Measurements from ENCODE around the gene OGFOD1. TPM values are rescaled to one million over a fixed set of nuclear protein-coding genes. Genes with fewer than 3 reads are reported as not detected.

The OGFOD1 gene
- total and polyA plus RNA-seq, 2 of the 13 experiments (the other 11 are each of a cell fraction or from before 2014, with no cell fraction given), result 35.2 to 81.3 TPM

- TF ChIP-seq ZHX2 (IDR thresholded peaks at IDR 0.05; ENCODE audit: low read depth) (no peak), ZHX2 (CRISPR knock-in tag; IDR thresholded peaks at IDR 0.05; ENCODE audit: borderline replicate concordance) (no peak), MYPOP (CRISPR knock-in tag; IDR thresholded peaks at IDR 0.05) (no peak), E2F1 (CRISPR knock-in tag; IDR thresholded peaks at IDR 0.05) (no peak), ZSCAN31 (CRISPR knock-in tag; IDR thresholded peaks at IDR 0.05; ENCODE audit: low read depth) (no peak), MTA3 (CRISPR knock-in tag; IDR thresholded peaks at IDR 0.05) (no peak), RFX5 (IDR thresholded peaks at IDR 0.05; ENCODE audit: low read depth, low read length) (no peak), ZNF710 (CRISPR knock-in tag; IDR thresholded peaks at IDR 0.05; ENCODE audit: borderline replicate concordance) (no peak), WIZ (CRISPR knock-in tag; IDR thresholded peaks at IDR 0.05) (0 out of 2 replicates have a peak, but pooled peaks have one; percentile 20)
Observed at GRCh38 chr16:56408379-56409098, 42.8 kb upstream of the OGFOD1 start (continued).

Data from HepG2 (cell line).